D721Med (cell line): ENCODE data around the gene MTHFSD.

ENCODE experiments used
- DNase-seq: peaks from one replicate; pipeline ENCODE4 v3.0.0; 2011; ENCODE audit warnings: low spot score; ENCODE audit not compliant: insufficient read length
- FAIRE-seq: peaks from 2 replicates; lab custom pipeline; 2011; peaks lifted over from hg19 to GRCh38; lab: Jason Lieb, UNC
- CTCF ChIP-seq: IDR thresholded peaks from 2 replicates; pipeline ENCODE4 v1.5.1; 2012; ENCODE audit warnings: mild to moderate bottlenecking, control low read depth; ENCODE audit not compliant: insufficient read depth; ENCODE audit errors: missing control alignments

The MTHFSD gene

GRCh38 chr16:86534779-86535615 lies 20.0 kb downstream of the MTHFSD start:
- DNase-seq = no peak
- TF ChIP-seq CTCF = no peak
- FAIRE-seq = no peak

GRCh38 chr16:86533767-86534351 lies 21.2 kb downstream of the MTHFSD start:
- no peak for TF ChIP-seq CTCF
- FAIRE-seq (no peak), DNase-seq (no peak)

GRCh38 chr16:86533076-86533475 lies 22.0 kb downstream of the MTHFSD start:
- no peak for DNase-seq
- no peak for FAIRE-seq
- no peak for TF ChIP-seq CTCF

GRCh38 chr16:86532526-86532815 lies 22.6 kb downstream of the MTHFSD start:
- no peak for FAIRE-seq
- DNase-seq = no peak
- no peak for TF ChIP-seq CTCF

- no peak for DNase-seq
- TF ChIP-seq CTCF = no peak
- no peak for FAIRE-seq
These were observed 23.2 kb downstream of the MTHFSD start for GRCh38 chr16:86531641-86532525.

- FAIRE-seq (no peak), DNase-seq (no peak)
- TF ChIP-seq CTCF = no peak
These were observed 23.9 kb downstream of the MTHFSD start for GRCh38 chr16:86531191-86531545.
